ENCODE results near the gene LCE3D. TPM values are rescaled to one million over a fixed set of nuclear protein-coding genes. Genes with fewer than 3 reads are reported as not detected.
"Not testable (repeated sequence)": the region's sequence is repeated elsewhere in the genome, so short reads cannot be mapped to it uniquely, and the experiment has no call there.

LCE3D gene, protein sequence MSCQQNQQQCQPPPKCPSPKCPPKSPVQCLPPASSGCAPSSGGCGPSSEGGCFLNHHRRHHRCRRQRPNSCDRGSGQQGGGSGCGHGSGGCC
- total RNA-seq = not detected

DNA sequence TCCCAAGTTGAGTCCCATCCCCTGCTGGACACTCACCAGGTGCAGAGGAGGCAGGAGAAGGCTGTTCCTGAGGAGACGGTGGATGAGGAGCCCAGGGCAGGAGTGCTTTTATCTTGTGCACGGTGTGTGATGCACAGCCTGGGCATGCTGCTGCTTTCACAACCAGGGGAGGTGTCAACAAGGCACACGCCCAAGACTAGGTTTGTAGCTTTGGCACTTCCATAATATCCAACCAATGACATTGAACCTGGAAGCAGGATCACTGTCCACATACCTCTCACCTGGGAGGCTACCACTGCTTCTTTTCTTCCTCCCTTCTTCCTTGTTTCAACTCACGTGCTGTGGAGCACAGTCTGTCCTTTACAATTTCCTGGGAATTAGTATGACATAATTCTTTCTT, at the start of gene LCE3D:
LCE3D (minus strand) TSS at position 84 of the 400 bp plus-strand sequence. CDS start 580 bp downstream, outside the sequence.
- DNase-seq (ENCODE audit: low spot score in 2 of 2) (no peak), FAIRE-seq (no peak)

DNA sequence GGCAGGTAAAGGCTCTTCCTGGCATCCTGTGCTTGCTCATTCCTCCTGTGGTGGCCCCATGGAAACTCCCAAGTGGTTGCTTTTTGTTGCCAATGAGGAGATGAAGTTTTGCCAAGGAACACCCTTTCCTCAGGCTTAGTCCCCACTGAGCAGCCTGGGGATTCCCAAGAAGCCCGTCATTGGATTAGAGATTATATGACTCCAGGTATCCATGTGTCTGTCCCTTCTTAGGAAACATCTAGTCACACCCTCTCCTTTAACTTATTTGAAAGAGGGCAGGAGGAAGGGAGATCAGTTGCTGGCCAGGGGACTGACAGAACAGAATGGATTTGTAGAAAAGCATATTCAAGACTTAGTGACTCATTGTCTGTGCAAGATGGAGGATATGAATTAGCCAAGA, 46.4 kb upstream of the LCE3D start:
- no peak for DNase-seq (ENCODE audit: low spot score in 2 of 2)
- FAIRE-seq = no peak

DNA sequence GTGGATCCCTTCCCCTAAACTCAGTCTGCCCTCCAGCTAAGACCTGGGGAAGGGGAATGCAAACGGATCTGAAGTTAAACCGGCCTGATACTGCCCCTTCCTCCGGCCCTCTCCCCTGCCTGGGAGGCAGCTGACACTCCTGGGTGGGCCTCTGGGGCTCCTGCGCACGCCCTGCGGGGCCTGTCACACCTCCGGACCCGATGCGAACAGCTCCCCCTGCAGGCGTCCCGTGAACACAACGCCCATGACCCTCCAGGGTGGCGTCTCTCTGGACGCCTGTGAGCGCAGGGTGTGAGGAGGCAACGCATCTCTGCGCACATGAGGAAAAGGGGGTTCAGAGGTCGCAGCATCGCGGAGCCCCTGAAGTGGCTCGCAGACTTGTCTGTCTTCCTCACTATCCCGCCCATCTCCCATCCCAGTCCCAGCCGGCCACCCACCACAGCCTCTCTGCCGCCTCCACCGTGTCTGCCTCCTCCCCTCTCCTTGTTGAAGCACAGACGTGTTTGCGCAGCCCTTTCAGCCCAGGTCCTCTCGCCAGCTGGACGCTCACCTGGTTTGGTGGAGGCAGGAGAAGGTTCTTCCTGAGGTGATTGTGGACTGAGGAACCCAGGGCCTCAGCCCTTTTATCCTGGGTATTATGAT, 43.0 kb upstream of the LCE3D start:
- DNase-seq (ENCODE audit: low spot score in 2 of 2) = no peak
- FAIRE-seq = no peak

DNA sequence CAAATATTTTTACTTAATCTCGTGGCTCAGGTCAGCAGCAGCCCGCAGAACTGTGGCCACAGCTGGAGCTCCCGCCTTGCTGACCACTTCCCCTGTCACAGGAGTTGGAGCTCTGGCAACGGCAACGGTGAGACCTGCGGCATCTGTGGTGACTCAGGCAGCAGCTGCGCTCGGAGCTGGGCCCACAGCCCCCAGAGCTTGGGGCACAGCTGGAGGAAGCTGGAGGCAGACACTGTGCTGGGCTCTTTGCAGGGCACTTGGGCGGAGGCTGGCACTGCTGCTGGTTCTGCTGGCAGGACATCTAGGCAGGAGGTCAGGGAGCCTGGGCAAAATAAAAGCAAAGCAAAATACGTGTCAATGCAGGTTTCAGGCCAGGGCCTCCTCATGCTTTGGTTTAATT, 42.5 kb upstream of the LCE3D start, which contains the start of gene LCE3A:
LCE3A (minus strand) TSS at position 301 of the 400 bp plus-strand sequence; CDS start at position 301, 0 bp downstream.
- FAIRE-seq (no peak), DNase-seq (ENCODE audit: low spot score in 2 of 2) (no peak)

DNA sequence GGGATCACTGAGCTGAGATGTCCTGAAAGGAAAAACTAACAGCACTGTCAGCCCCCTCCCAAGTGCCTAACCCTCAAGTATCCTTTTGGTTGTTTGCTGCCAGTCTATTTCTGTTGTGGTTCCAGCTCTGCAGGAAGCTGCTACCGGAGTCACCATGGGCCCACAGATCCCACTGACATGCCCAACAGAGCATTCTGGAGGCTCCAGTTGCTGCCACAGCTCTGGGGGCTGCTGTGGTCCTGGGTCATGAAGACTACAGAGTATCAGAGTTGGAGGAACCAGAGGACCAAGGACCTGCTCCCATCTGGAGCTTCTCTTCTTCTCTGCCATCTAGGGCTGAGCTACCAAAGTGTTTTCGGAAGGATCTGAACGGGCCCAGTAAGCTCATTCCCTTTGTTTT, 41.7 kb upstream of the LCE3D start:
- no peak for DNase-seq (ENCODE audit: low spot score in 2 of 2)
- no peak for FAIRE-seq

DNA sequence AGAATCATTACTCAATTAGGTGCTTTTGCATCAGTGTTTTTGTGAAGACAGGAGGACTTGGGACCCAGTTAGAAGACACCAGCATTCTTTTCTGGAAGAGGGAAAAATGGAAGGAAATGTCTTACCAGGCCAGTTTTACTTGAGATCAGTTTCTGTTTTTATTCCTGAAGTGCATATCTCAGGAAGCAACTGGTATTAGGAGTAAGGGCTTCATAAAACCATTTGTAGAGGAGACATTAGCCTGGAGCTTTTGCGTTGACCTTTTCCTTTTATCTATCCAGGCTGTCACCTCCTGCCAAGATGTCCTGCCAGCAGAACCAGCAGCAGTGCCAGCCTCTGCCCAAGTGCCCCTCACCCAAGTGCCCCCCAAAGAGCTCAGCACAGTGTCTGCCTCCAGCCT, 33.2 kb upstream of the LCE3D start, which contains the start of gene LCE3B:
LCE3B (plus strand) TSS at position 301 of the 400 bp plus-strand sequence; CDS start at position 301, 0 bp downstream.
- DNase-seq (ENCODE audit: low spot score in 2 of 2) (no peak), FAIRE-seq (no peak)

DNA sequence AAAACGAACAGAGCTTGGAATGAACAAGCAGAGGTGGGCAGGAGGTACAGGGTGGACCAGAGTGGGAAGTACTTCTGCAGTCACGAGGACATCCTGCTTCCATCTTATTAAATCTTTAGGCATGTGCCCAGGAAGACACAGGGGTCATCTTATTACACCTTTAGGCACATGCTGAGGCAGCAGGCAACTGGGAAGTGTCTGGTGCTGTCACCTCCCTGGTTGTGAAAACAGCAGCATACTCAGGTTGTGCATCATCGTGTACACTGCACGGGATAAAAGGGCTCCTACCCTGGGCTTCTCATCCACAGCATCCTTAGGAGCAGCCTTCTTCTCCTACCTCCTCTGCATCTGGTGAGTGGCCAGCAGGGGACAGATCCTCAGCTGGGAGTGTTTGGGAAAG, 19.6 kb upstream of the LCE3D start, which contains the start of gene LCE3C:
LCE3C (plus strand) TSS at position 301 of the 400 bp plus-strand sequence. CDS start 498 bp downstream, outside the sequence.
- no peak for FAIRE-seq
- no peak for DNase-seq (ENCODE audit: low spot score in 2 of 2)

DNA sequence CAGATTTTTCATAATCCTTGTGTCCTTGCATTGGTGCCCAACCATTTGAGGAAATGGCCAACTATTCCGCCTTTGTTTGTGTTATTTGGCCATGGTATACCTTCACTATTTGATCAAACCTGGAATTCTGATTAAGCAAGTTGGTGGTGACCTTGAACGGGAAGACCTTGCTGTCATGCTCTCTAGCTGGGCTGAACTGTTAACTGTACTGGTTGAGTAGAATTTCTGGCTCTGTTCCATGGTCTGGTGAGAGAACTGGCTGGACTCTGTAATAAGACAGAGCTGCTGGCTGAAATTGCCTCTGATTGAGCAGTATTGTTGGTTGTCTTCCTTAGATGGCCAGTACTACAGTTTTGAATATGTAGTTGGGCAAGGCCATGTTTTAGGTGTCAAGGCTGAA, 16.7 kb upstream of the LCE3D start:
- no peak for DNase-seq (ENCODE audit: low spot score in 2 of 2)
- FAIRE-seq = no peak

DNA sequence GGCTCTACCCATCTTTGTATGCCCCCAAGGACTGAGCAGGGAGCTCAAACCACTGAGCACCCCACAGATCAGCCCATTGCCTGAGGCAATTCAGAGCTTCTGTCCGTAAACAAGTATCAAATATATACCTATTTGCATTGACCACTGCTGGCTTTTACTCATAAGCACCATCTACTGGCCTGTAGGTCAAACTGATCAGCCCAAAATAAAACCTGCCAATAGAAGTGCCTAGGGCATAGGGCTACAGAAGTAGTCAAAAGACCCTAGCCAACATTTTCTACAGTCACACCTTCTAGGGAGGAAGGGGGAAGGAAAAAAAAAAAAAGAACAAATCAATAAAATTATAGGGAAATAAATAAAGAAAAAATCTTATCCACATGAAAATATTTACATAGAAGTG, 5.3 kb upstream of the LCE3D start:
- DNase-seq (ENCODE audit: low spot score in 2 of 2) = no peak
- FAIRE-seq = no peak

DNA sequence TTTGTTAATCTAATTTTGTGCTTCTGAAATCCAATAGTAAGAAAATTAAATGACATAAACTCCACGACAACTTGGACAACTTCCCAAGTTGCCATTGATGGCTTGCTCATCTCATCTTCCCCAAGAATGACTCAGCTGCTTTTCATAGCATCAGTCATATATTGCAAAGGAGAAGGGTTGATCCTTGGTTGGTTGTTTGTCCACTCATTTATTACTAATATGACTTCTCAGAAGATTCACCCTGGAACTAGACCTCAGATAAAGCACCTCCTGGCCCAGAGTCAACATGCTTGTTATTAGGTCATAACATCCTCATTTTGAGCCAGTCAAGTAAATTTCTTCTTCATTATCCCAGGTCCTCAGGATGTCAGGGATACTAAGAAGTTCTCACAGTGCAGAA, 2.3 kb upstream of the LCE3D start:
- DNase-seq (ENCODE audit: low spot score in 2 of 2) = no peak
- no peak for FAIRE-seq

DNA sequence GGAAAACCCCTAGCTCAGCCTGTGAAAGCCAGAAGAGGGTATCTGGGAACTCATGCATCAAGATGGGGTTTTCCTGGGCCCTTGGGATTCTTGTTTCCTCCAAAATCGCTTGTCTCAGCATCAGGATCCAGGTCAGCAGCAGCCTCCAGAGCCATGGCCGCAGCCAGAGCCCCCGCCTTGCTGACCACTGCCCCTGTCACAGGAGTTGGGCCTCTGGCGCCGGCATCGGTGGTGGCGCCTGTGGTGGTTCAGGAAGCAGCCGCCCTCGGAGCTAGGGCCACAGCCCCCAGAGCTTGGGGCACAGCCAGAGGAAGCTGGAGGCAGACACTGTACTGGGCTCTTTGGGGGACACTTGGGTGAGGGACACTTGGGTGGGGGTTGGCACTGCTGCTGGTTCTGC, 790 bp downstream of the LCE3D start:
- peak in 1 of 2 donors; percentile 0 for DNase-seq (ENCODE audit: low spot score in 2 of 2)
- FAIRE-seq = not testable (repeated sequence)

DNA sequence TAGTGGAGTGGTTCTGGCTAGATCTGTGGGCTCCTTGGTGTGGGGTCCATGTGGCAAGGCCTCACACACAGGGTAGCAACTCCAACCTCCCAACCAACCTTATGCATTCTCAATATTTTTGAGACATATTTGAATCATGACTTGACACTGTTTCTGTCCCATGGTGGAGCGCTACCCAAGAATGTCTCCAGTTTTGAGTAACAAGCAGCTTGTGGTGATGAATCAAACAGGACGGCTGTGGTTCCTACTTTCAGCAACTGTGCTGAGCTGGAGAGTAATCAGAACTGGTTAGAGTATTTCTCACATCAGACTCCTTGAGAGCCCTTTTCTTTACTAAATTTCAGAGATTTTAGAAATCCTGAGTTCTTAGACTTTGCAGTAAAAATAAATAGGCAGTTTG, 3.1 kb downstream of the LCE3D start:
- FAIRE-seq = no peak
- DNase-seq (ENCODE audit: low spot score in 2 of 2) = no peak

DNA sequence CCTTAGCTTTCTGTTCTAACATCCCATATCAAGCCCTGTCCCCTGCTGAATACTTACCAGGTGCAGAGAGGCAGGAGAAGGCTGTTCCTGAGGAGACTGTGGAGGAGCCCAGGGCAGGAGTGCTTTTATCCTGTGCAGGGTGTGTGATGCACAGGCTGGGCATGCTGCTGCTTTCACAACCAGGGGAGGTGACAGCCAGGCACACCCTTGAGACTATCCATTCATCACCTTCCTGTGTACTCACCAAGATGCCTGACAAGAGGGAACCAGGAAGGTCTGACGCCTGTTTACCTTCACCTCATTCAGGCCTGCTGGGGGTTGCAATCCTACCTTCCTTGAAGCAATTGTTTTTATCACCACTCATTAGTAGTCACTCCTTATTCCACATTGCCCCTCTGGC, 13.6 kb downstream of the LCE3D start, which contains the start of gene LCE3E:
LCE3E (minus strand) TSS at position 100 of the 400 bp plus-strand sequence. CDS start 572 bp downstream, outside the sequence.
- no peak for FAIRE-seq
- no peak for DNase-seq (ENCODE audit: low spot score in 2 of 2)

DNA sequence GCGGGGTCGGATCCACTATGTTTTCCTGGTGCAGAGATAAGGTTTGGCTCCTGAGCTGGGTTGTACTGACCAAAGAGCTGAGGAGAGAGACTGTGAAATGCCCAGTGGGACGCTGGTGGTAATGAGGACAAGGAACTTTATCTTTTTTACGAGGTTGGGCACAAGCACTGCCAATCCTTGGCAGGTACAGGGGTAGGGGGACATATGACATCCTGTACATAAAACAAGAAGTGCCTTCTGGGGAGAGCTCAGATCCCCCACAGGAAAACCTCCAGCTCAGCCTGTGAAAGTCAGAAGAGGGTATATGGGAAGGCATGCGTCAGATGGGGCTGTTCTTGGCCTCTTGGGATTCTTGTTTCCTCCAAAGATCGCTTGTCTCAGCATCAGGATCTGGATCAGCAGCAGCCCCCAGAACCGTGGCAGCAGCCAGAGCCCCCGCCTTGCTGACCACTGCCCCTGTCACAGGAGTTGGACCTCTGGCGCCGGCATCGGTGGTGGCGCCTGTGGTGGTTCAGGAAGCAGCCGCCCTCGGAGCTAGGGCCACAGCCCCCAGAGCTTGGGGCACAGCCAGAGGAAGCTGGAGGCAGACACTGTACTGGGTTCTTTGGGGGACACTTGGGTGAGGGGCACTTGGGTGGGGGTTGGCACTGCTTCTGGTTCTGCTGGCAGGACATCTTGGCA, 14.6 kb downstream of the LCE3D start:
- FAIRE-seq (no peak), DNase-seq (ENCODE audit: low spot score in 2 of 2) (no peak)

DNA sequence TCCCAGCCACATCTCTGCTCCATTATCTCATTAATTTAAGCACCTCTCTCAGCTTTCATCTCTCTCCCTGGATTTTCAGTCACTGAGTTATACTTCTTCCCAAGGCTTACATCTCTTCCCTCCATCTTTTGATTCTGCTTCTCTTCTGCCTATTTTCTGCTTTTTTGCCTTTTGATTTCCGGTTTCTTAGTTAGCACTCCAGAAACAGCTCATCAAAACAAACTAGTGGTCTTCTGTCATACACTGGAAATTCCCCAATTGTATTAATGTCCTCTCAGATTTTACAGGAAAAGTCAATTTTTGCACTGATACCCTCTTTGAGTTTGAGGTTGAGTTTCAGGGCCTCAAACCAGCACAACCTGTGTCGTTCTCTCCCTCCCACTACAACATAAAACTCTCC, 15.2 kb downstream of the LCE3D start:
- DNase-seq (ENCODE audit: low spot score in 2 of 2) (no peak), FAIRE-seq (no peak)

DNA sequence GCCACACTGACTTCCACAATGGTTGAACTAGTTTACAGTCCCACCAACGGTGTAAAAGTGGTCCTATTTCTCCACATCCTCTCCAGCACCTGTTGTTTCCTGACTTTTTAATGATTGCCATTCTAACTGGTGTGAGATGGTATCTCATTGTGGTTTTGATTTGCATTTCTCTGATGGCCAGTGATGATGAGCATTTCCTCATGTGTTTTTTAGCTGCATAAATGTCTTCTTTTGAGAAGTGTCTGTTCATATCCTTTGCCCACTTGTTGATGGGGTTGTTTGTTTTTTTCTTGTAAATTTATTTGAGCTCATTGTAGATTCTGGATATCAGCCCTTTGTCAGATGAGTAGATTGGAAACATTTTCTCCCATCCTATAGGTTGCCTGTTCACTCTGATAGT, 32.0 kb downstream of the LCE3D start:
- DNase-seq (ENCODE audit: low spot score in 2 of 2); FAIRE-seq: not testable (repeated sequence)

DNA sequence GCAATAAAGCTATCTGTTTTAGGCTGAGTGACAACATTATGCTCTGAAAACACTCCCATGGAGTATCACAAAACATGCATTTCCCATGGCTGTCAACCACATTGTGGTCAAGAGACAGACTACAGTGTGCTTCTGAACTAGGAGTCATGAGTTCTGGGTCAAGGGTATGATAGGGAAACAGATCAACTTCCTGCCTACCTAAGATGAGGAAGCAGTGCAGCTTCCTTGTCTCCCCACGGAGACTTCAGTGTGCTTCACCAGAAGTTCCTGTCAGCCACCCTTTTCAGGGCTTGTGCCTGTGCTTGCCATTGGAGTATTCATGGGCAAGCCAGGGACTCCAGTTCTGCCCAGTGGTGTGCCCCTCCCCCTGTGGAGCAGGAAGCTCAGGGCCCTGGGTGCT, 33.6 kb downstream of the LCE3D start:
- DNase-seq (ENCODE audit: low spot score in 2 of 2) (no peak), FAIRE-seq (no peak)

DNA sequence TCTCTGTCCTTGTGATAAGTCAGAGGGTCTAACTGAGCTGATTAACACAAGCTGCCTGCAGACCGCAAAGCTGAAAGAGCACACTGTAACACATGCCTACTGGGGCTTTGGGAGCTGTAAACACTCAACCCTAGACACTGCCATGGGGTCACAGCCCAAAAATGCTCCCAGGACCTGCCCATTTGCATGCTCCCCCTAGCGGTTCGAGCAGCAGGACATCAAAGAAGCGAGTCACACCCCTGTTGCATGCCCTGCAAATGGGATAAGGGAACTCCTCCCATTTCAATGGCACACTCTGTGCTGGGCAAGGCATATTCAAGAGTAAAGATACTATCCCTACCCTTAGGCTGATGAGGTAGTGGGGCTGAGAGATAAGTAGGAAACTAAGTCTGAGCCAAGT, 36.5 kb downstream of the LCE3D start:
- no peak for FAIRE-seq
- no peak for DNase-seq (ENCODE audit: low spot score in 2 of 2)

DNA sequence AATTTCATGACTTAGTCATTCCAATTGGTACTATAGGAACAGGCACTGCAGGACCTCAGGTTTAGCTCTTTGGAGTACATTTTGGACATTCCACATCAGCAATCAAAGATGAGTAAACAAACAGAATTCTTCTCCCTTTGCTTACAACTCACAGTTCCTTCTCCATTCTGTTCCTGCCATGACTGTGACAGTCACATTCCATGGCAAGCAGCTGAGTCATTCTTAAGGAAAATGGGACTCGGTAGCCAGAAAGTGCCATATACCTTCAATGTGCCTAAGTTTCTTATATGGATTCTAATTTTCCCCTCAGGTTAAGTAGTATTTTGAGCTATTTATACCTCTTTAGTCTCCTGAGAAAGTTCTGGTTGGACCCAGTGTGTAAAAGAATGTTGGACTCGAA, 40.4 kb downstream of the LCE3D start:
- no peak for DNase-seq (ENCODE audit: low spot score in 2 of 2)
- no peak for FAIRE-seq

DNA sequence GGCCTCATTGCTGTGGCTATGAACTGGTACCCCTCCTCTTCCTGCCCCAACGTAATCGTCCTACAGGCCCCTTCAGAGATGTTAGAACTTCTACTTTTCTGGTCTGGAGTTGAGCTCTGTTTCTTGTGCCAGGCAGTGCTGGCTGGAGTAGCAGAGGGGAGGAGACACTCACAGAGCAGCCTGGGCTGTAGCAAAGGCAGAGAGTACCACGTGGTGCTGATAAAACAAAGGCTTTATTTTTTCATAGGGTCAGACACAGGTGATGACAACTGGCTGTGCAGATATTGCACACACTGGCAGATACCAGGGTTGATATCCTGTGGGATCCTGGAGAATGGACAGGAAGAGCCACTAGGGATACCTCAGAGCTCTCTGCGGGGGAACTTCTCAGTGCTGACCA, 42.8 kb downstream of the LCE3D start:
- no peak for FAIRE-seq
- DNase-seq (ENCODE audit: low spot score in 2 of 2) = no peak

DNA sequence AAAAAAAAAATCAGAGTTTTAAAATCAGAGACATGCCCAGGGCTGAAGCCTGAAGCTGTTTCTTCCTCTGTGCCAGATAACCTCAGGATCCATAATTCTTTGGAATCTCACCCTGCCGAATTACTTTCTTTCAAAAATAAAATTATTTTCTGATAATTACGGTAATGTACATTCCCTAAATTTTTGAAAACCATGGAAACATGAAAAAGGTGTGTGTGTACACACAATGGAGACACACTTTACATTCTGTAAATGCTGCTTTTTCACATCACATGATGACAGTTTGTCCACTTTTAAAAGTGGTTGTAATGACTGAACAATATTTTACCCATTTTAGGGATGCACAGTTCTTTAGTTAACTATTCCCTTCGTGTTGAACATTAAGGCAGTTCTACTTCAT, 44.5 kb downstream of the LCE3D start:
- no peak for FAIRE-seq
- DNase-seq (ENCODE audit: low spot score in 2 of 2) = no peak
